Epithelial cell of esophagus (primary cell): Measurements from ENCODE around the gene CYFIP2.
"Not testable (repeated sequence)": the region's sequence is repeated elsewhere in the genome, so short reads cannot be mapped to it uniquely, and the experiment has no call there.

Experiments used
- DNase-seq: peaks from one replicate; pipeline ENCODE4 v3.0.0; 2010; ENCODE audit warnings: low read depth
- H3K4me3 ChIP-seq: 2 replicates; pipeline ENCODE4 v1.5.1; 2011; ENCODE audit warnings: mild to moderate bottlenecking, low read length, control low read depth
- CTCF ChIP-seq: IDR thresholded peaks from 2 replicates; pipeline ENCODE4 v1.5.1; 2011; ENCODE audit warnings: low read depth, mild to moderate bottlenecking, low read length, control low read depth, inconsistent platforms; ENCODE audit not compliant: insufficient read depth; ENCODE audit errors: missing control alignments

Gene CYFIP2

DNA sequence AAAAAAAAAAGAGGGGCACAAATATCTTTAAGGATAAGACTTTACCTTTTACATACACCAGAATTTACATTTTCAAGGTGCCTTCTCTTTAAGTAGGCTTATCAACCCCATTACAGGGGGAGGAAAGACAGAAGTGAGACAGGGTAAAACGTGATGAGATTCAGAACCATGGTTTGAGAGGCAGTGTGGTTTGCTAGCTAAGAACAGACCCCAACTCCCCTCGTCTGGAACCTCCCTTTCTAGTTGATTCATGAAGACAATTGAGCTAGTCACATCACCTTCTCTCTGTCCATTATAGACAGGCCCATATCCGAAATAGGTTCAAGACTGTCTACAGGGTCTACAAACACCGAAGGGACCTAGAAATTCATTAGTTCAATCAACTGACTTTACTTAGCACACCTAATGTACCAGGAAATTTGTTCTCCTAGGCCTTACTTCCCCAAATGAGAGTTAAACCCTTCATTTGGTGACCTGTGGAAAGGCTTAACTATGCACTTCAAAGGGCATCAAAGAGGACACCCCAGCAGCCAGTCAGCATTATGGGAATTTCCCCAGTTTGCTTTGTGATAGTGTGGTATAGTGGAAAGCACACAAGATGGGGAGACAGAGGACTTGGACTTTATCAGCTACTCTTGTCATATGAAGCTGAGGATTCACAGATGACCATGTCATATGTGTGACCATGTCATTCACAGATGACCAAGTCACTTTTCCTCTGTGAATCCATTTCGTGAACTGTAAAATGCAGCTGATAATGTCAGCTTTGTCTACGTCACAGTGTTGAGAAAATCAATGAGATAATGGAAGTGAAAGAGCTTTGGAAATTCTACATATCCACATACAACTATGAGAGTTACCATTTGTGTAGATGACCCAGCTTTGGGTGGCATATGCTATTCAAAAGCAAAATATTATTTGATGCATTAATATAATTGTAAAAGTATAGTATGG lies 40.2 kb upstream of the CYFIP2 start:
- TF ChIP-seq CTCF: no peak
- no peak for DNase-seq

GRCh38 chr5:157230610-157231009 lies 35.3 kb upstream of the CYFIP2 start:
- H3K4me3 ChIP-seq: no peak overlapping the region
- no peak for DNase-seq
- TF ChIP-seq CTCF: no peak

More for the DNA sequence above, 40.2 kb upstream of the CYFIP2 start:
- H3K4me3 ChIP-seq: no peak overlapping the region

DNA sequence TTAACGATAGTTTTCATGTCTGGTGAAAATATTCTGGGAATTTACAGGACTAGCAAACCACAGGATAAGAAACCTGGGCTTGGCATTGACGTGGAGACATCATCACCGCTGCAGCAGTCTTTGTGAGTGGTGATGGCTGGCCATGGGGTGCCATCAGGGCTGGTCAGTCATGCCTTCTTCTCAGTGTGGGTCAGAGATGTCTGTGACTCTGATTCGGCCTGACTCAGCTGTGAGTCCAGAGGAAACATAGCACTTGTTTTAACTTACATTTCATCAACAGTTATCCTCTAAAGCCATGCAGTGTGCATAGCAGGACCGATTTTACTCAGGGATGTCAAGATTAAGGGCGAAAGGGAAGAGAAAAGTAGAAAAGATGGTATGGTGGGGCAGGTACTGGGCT lies 33.2 kb upstream of the CYFIP2 start:
- DNase-seq: peak; percentile 12
- no peak for TF ChIP-seq CTCF
- no peak overlapping the region for H3K4me3 ChIP-seq

- no peak for TF ChIP-seq CTCF
- H3K4me3 ChIP-seq: no peak overlapping the region
- DNase-seq: no peak
These were observed 32.4 kb upstream of the CYFIP2 start for GRCh38 chr5:157233515-157233914.

GRCh38 chr5:157236423-157236822 lies 29.5 kb upstream of the CYFIP2 start:
- H3K4me3 ChIP-seq: no peak overlapping the region
- TF ChIP-seq CTCF: no peak
- no peak for DNase-seq

- DNase-seq: no peak
- no peak for TF ChIP-seq CTCF
- no peak overlapping the region for H3K4me3 ChIP-seq
These were observed 24.4 kb upstream of the CYFIP2 start for GRCh38 chr5:157241483-157241882.

GRCh38 chr5:157244704-157245103 lies 21.2 kb upstream of the CYFIP2 start:
- DNase-seq, H3K4me3 ChIP-seq: not testable (repeated sequence)
